ENCODE data around the gene VDR.

The VDR gene

DNA sequence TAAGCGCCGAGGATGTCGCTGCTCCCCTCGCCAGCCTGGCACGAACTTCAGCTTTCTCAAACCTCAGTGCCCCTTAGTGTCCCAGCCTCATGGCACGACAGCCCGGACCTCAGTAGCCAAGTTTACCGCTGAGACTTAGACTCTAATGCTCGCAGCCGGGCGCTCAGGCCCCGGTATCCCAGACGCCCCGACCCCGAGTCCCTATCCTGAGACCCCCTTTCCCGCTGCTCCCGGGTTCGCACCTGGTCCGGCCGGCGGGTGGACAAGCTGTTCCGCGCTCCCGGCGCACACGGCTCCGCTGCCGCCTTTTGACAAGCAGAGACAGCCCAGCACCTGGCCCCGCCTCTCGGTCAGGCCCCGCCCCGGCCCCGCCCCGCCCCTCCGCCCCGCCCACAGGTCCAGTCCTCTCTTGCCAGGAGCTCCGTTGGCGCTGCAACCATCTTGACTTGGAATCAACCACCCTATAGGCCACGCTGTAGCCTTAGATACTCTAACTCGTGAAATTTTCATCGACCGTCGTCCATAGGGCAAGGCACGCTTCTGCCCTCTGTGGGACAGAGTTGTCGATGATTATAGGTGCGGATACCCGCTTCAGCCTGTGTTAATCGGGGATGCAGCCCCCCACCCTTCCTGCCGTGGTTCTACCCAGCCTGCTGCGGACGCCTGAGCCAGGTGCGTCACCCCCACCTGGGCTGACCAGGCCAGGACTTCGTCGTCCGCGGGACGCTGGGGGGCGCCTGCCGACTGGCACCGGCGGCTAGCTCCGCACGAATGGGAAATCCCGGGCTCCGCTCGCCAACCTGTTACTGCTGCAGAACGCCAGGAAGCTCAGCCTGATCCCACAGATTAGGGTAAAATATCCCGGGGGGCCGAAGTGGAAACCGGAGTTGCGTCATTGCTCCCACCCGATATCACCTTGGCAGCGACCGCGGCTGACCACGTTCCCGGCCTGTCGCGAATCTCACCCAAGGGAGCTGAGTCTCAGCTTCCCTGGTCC, at the start of gene VDR:
TSS of gene VDR (minus strand) at position 282 of the 997 bp plus-strand sequence. CDS start 25,881 bp downstream, outside the sequence.
- DNase-seq, result peak in 33 of 42 donors; percentile 14 to 65 (median 37)
- intact Hi-C loops (cut with DNase I), result no loop called here

DNA sequence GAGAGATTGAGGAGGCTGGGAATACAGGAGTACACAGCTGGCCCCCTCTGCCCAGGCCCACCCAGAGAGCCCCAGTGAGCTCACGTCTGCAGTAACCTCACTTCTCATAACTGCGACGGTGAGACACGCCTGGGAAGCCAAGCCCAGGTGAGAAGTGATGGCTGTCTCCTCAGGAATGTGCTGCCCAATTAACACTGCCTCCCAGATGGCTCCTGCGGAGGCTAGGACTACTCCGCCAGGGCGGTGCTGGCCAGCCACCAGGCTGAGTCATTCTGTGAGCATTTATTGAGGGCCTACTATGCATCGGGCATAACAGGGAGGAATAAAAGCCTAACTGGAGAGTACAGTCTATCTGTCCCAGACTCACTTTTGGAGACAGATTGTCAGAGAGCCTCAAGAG, 49.3 kb upstream of the VDR start:
- no peak for DNase-seq
- intact Hi-C loops (cut with DNase I), result no loop called here

DNA sequence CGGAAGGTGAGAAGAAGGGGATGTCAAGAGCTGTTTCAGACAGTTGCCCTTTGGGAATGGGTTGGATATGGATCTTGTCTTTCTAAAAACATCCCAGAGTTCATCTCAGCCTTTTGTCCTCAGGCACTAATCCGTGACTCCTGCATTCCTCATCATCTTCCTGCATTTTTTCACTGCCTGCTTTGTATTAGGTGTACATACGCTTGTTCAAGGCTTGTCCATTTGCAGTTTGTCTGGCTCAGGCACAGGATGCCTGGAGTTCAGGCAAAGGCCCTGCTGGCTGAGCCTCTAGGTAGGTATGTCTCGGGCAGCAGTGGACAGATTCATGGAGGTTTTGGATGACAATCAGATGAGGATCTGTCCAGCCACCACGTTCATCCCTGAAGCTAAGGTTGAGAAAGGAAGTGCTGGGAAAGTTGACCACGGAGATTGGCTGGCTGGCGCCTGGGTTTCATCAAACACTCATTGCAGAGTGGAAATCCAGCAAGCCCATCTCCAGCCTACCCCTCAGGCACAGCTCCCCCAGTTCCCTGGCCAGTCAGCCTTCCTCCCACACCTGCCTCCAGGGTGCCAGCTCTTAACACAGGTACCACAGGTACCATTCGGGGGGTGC, 46.2 kb upstream of the VDR start:
- DNase-seq, result no peak
- intact Hi-C loops (cut with DNase I), result no loop called here

DNA sequence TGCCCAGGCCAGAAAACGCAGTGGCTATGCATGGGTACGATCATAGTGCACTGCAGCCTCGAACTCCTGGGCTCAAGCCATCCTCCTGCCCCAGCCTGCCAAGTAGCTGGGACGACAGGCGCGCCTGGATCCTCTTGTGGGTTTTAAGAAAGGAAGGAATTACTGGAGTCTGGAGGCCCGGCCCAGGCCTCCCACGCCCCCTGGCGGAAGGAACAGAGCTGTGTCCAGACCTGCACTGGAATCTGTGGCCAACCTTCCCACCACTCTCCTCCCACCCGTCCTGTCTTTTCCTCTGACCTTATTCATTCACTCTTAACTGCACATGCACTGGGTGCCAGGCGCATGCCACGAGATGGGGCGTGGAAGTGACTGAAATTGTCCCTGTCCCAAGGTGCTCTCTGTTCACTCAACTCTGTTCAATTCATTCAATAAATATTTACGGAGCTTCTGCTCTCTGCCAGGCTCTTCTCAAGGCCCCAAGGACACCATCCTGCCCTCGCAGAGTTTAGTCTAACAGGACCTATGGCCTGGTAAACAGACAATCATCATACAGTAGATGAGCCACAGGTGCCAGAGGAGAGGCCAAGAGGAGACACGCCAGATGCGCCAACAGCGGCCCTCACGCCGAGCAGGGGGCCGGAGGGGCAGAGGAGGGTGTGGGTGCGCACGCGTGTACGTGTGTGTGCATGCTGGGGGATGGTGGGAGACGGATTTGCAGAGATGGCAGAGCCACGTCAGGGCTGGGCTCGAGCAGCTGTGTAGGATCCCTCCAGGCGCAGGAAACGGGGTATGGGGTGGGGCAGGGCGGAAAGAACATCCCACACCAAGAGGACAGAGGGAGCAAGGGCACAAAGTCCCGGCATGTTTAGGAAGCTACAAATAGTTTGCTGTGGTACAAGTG, 44.9 kb upstream of the VDR start:
- peak in 41 of 42 donors; percentile 17 to 83 (median 53) for DNase-seq
- intact Hi-C loops (cut with DNase I), result no loop called here

DNA sequence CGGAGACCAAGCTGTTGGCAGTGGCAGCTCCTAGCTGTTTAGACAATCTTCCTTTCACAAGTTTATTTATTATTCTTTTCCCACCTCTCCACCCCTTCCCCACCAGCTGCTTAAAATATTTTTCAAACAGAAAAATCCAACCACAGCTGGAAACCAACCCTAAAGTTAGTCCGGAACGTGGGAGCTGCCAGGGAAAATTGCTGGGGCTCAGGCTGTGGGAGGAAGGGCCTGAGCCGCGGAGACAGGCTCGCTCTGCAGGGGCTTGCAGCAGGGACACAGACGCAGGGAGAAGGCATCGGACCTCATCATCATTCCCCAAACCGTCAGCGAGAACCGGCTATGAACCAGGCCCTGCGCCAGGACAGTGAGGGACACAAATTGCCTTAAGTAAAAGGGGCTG, 42.5 kb upstream of the VDR start:
- intact Hi-C loops (cut with DNase I), result no loop called here

DNA sequence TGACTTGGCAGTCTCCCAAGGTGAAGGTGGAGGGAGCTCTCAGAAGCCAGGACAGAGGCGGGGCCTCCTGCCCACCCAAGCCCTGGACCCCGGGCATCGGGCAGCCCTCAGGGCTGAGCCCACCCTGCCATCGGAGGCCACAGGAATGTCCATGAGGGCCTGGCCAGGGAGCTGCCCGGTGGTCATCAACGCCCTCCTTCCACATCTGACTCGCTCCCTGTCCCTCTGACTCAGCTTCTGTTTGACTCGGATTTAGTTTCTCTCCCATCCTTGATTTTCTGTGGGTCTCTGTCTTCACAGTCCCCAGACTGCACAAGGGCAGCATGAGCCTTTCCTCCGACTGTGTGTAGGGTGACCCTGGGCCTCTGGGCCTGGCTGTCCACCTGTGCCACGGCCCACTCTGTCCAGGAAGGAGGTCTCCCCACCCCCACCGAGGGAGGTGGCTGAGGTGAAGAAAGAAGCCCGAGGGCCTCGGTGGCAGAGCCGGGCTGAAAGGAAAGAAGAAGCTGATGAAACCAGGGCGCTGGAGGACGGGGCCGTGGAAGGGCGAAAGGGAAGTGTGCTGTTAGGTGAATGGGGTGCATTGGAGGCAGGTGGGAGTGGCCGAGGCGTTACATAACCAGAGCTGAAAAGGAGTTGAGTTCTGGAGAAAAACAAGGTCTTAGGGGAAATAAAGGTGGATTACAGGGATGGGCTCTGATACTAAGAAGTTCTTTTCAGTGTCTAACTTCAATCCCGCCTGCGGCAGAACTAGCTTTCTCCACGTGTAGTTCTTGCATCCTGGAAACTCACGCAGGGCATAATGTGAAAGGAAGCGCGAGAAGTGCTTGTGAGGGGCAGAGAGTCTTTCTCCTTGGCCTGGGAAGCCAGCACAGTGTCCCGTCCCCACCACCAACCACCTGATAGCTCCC, 41.9 kb upstream of the VDR start:
- intact Hi-C loops (cut with DNase I), result no loop called here
- no peak for DNase-seq

More for the DNA sequence above, 42.5 kb upstream of the VDR start:
- DNase-seq, result no peak

DNA sequence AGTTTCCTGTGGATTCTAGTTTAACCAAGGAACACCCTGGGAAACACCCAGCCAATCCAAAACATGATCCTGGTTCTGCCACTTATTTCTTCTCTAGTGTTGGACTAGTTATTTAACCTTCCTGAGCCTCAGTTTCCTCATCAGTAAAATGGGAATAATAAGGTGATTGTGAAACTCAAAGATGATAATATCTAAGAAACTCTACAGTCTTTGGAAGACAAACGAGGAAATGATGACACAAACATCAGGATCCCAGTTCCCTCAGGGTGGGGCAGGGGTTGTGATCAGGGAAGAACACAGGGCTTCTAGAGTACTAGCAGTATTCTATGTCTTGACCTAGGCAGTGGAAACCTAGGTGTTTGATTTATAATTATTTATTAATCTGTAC, 40.5 kb upstream of the VDR start:
- no peak for DNase-seq
- intact Hi-C loops (cut with DNase I), result no loop called here

DNA sequence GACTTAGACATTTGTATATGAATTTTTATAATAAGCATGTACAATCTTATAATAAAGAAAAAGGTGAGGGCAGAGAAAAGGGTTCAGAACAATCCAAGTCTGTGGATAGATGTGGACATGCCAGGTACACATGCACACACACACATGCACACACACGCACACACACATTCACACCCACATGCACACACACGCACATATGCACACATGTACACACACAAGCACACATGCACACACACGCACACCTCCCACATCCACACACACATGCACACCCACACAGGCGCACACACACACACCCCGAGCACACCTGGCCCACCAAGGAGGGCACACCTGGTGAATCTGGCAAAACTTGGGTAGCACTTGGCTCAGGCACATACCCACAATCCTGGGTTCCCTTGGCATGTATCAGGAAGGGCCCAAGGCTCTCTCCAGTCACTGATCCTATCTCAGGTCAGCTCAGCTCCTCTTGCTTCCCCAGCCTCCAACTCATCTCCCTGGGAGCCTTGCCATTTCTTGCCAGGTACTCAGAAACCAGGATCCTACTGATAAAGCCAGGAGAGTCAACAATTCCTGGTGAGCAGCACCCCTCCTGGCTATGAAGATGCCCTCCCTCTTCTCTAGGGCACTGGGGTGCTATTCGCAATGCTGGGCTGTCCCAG, 40.0 kb upstream of the VDR start:
- intact Hi-C loops (cut with DNase I), result no loop called here
- no peak for DNase-seq

DNA sequence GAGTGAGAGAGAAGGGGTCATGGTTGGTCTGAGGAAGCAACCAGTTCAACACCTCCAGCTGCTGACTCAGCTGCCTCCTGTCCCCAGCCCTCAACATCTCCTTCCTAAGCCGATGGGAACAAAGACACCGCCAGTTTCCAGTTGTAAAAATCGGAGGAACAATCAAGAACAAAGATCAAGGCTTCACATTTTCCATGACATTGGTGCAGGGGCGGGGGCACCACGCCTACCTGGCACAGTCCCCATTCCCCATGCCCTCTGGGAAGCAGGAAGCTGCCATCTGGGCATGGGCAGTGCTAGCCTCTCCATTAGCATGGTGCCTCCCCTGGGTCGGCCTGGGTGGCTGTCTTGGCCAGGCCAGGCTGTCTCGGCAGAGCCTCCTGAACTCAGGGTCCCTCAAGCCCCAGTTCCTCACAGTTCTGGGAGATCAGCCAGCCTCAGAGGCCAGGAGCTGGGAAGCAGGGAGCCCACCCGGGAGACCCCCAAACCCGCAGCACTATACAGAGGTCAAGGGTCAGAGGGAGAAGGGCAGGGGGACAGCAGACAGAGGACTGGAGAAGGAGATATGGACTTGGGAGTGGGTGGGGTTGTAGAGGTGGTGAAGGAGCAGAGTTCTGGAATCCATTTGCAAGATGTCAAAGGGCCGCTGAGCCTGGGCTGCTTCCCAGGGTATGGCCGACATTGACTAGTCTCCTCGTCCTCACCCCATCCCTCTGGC, 39.0 kb upstream of the VDR start:
- intact Hi-C loops (cut with DNase I), result no loop called here
- no peak for DNase-seq

DNA sequence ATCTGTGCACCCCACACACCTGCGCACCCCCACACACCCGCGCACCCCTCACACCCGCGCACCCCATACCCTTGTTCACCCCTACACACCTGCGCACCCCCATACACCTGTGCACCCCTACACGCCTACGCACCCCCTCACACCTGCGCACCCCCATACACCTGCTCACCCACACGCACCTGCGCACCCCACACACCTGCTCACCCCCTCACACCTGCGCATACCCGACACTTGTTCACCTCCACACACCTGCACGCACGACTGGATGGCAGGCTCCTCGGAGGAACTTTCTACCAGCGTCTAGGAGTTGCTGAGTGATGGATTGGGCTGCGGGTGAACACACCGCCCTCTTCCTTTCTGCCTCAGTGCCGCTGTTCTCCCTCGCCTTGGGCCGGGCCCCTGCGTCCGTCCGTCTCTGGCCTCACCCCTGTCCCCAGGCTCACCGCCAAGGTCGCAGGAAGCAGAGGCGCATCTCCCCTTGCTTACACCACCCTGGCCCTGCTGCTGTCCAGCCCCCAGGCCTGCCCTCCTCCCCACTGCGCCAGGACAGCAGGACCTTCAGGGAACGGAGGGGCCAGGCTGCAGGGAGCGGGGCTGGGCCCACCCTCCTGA, 37.9 kb upstream of the VDR start:
- intact Hi-C loops (cut with DNase I), result no loop called here
- no peak for DNase-seq

DNA sequence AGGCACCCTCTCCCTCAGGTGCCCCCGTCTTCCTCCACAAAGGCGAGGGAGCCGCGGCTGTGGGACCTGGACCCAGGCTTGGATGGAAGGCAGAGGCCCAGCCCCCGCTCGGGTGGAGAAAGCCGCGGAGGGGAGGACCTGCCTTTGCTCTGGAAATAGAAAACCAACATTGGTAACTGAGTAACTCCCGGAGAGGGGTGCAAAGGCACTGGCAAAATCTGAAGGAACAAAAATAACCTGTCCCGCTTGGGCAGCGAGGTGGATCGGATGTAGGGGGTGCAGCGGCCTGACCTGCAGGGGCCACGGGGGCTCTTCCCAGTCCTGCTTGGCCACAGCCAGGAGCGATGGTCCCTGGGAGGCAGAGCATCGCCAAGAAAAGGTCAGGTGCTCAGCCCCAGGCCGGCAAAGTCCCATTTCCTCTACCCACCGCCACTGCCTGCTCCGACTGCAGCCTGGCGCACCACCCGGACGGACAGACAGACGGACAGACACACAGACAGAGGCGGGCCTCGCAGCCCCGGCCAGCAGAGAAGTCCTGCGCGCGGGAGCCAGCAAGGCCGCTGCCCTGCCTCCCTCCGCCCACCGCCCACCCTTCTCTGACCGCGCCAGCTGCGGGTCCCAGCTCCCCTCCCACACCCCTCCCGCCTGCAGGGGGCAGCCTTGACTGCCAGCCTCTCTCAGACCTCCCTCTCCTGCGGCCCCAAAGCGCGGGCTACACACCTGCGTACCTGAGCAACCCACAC, 37.2 kb upstream of the VDR start:
- no peak for DNase-seq
- intact Hi-C loops (cut with DNase I), result no loop called here

DNA sequence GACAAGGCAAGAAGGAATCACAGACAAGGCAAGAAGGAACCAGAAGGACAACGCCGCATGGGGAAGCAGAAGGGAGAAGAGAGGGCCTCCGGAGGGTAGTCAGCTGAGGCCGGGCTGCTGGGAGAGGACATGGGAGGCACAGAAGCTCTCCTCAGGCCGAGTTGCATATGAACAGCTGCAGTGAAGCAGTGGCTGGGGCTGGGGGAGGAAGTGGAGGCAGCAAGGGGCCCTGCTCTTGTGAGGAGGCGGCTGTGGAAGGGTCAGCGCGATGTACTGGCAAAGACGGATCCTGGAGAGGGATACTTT, 36.6 kb upstream of the VDR start:
- no peak for DNase-seq
- intact Hi-C loops (cut with DNase I), result no loop called here

DNA sequence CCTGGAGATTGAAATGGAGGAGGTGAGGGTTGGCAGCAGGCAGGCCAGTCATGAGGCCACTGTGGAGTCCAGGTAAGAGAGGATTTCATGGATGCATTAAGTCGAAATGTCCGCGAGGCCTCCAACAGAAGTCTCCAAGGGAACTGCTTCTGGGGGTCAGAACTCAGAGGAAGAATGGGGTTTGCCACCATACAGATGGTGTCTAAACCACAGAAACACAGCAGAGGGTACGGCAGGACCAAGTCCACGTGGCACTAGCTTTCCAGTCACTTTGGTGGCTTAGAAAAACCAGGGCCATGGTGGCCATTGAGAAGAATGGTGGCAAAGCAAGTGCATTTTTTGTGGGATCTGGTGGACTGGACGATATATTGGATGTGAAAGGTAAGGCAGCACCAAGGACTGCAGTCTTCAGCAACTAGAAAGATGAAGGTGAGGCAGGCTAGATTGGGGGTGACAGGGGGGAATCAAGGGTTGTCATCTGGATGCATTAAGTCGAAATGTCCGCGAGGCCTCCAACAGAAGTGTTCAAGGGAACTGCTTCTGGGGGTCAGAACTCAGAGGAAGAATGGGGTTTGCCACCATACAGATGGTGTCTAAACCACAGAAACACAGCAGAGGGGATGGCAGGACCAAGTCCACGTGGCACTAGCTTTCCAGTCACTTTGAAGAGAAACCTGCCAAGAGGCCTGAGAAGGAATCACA, 36.1 kb upstream of the VDR start:
- intact Hi-C loops (cut with DNase I), result no loop called here
- peak in 1 of 42 donors; percentile 15 for DNase-seq

DNA sequence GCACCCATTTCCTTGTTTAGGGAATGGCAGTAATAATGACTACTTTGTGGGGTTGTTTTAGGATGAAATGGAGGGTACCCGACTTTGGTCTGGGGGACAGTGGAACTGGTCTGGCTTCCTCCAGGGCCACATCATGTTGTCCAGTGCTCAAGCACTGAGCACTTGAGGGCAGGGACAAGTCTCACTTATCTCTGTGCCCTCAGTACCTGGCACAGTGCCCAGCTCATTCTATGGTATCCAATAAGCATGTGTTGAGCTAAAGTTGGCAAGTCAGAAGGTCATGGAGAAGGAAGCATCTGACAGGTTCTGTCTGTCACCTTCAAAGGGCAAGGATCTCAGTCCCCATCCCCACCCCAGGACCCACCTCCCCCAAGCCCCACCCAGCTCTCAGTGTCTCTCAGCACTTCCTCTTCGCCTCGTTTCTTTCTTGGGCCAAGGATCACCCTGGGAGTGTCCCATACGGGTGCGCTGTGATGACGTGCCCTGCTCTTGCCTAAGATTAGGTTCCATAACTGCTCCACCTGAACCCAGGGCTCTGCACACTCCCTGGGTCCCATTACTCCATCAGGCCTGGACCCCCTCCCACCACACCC, 34.3 kb upstream of the VDR start:
- intact Hi-C loops (cut with DNase I), result no loop called here

DNA sequence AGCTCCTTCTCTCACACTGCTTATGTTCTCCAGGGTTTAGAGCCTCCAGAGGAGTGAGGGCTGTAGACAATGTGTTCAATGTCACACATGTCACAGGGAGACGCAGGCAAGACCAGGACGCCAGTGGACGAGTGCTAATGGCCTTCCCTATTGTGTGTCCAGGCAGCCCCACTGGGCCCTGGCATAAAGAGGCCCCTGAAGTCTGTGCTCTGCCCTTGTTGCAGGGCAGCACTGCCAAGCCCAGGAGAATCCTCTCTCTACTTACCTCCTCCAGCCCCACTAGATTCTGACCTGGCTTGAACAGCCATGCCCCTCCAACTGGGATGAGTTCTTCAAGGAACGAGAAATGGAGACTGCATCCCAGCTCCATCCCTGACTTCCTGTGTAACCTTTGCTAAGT, 33.8 kb upstream of the VDR start:
- intact Hi-C loops (cut with DNase I), result no loop called here
- peak in 1 of 42 donors; percentile 26 for DNase-seq

More for the DNA sequence above, 34.3 kb upstream of the VDR start:
- peak in 2 of 42 donors; percentile 5 to 27 for DNase-seq
